AG04450 (cell line): ENCODE measurements around the gene ACOT7. TPM values are rescaled to one million over a fixed set of nuclear protein-coding genes. Genes with fewer than 3 reads are reported as not detected.

ENCODE experiments used
- CTCF ChIA-PET: fragments of 300-600, 350-600 bp; formaldehyde crosslinking; extraction: SDS; loops from one replicate; lab custom pipeline; 2022; ENCODE audit warnings: antibody characterized with exemption, inconsistent platforms; lab: Charles Lee
- POLR2A ChIA-PET: fragments of 350-600 bp; formaldehyde crosslinking; extraction: SDS; loops from one replicate; lab custom pipeline; 2021; ENCODE audit warnings: antibody characterized with exemption, inconsistent platforms; lab: Yijun Ruan, JAX
- DNase-seq: peaks from one replicate; pipeline ENCODE4 v3.0.0-alpha.2; 2011; ENCODE audit warnings: low read depth, low spot score
- H3K27ac ChIP-seq: one replicate; pipeline ENCODE4 v1.5.1; 2012; ENCODE audit warnings: low read depth, low read length, control low read depth
- H3K27me3 ChIP-seq: one replicate; pipeline ENCODE4 v1.6.0; 2012; ENCODE audit warnings: low read length; ENCODE audit not compliant: control insufficient read depth, insufficient read depth
- H3K4me3 ChIP-seq: 2 replicates; pipeline ENCODE4 v1.5.1; 2011; ENCODE audit warnings: mild to moderate bottlenecking, low read depth, low read length, control low read depth
- H3K9me3 ChIP-seq: 2 replicates; pipeline ENCODE4 v1.5.1; 2012; ENCODE audit warnings: low read length; ENCODE audit not compliant: control insufficient read depth, insufficient read depth
- CTCF ChIP-seq: IDR thresholded peaks from 2 replicates; pipeline ENCODE4 v1.5.1; 2011; ENCODE audit warnings: low read depth, low read length, control low read depth, inconsistent platforms
- polyA plus RNA-seq: library from polyadenylated mRNA; depleted of rRNA; stranded (reverse); fragments of >200 nt; gene quantifications from 2 replicates; pipeline ENCODE4 v1.2.3, GENCODE V29; 2011

ACOT7 gene
- polyA plus RNA-seq, 1 experiment, result 80.1 TPM

GRCh38 chr1:6252374-6252710 lies 141.2 kb downstream of the ACOT7 start:
- H3K27ac ChIP-seq, result no peak overlapping the region
- ChIA-PET POLR2A (no interaction called here), CTCF (interaction anchor here (1.0 kb wide), 1 partner anchor 153 kb away, joined by 3 read pairs; no protein-coding TSS in a partner anchor)
- H3K4me3 ChIP-seq, result no peak overlapping the region
- H3K9me3 ChIP-seq, result peaks cover 3% of the 10 kb centered on the region; the same call in 1 of the 2 replicates
- no peak for DNase-seq
- peaks cover 18% of the 10 kb centered on the region for H3K27me3 ChIP-seq
- TF ChIP-seq CTCF, result no peak

GRCh38 chr1:6251681-6252373 lies 141.7 kb downstream of the ACOT7 start:
- no peak for DNase-seq
- H3K27ac ChIP-seq, result no peak overlapping the region
- H3K27me3 ChIP-seq, result peaks cover 18% of the 10 kb centered on the region
- ChIA-PET POLR2A (no interaction called here), CTCF (interaction anchor here (1.0 kb wide), 1 partner anchor 153 kb away, joined by 3 read pairs; no protein-coding TSS in a partner anchor)
- no peak for TF ChIP-seq CTCF
- H3K9me3 ChIP-seq, result peaks cover 3% of the 10 kb centered on the region; the same call in 1 of the 2 replicates
- H3K4me3 ChIP-seq, result no peak overlapping the region

GRCh38 chr1:6251233-6251632 lies 142.3 kb downstream of the ACOT7 start:
- no peak for TF ChIP-seq CTCF
- ChIA-PET POLR2A (no interaction called here), CTCF (no interaction called here)
- no peak for DNase-seq
- Histone ChIP-seq H3K27ac (no peak overlapping the region), H3K4me3 (no peak overlapping the region), H3K27me3 (peaks cover 22% of the 10 kb centered on the region), H3K9me3 (peaks cover 3% of the 10 kb centered on the region; the same call in 1 of the 2 replicates)

- CTCF ChIA-PET, result interaction anchor here (1.2 to 6.3 kb wide), 2 partner anchors 87 to 98 kb away, joined by 3 to 266 read pairs; no protein-coding TSS in a partner anchor
Measured at GRCh38 chr1:6249739-6250689, 143.6 kb downstream of the ACOT7 start.

More at GRCh38 chr1:6249739-6250689, 143.6 kb downstream of the ACOT7 start:
- Histone ChIP-seq H3K27ac (no peak overlapping the region), H3K4me3 (no peak overlapping the region), H3K27me3 (peaks cover 25% of the 10 kb centered on the region), H3K9me3 (peaks cover 3% of the 10 kb centered on the region; the same call in 1 of the 2 replicates)
- DNase-seq, result no peak
- POLR2A ChIA-PET, result no interaction called here
- no peak for TF ChIP-seq CTCF
